HG03196 (cell line): ENCODE results near the gene COQ8B.
A peak's percentile ranks its signal among the peaks of the same experiment; 100 is the strongest.

Experiments used
- ATAC-seq: cut with Tn5 transposase; IDR thresholded peaks from one replicate; pipeline ENCODE4 v1.9.1; 2021; ENCODE audit not compliant: unreplicated experiment

The COQ8B gene

DNA sequence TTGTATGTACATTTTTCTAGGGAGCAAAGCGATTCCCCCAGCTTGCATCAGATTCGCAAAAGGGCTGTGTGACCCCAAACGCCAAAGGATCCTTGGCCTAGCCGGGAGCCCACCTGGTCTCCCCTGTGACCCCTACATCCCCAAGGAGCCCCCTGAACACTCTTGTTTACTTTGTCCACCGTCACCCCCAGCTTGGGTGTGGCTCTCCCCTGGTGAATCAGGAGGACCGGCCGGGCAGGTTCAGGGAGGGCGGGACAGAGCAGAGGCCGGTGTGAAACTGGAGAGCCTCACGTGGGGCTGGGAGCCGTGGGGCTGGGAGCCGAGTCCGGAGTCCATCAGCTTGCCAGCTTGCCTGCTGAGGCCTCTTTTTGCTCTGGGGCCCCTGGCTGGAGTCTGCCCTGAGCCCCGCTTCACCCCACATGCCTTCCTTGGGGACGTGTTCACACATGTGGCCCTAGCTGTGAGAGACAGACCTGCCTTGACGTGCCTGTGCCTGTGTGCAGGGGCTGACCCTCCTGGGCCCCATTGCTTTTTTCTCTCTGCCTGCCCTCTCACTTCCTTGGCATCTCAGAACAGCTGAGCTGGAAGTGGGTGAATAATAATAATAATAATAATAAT is 2.2 kb upstream of the COQ8B start:
- no peak for ATAC-seq

- ATAC-seq = no peak
These were observed 1.4 kb upstream of the COQ8B start for GRCh38 chr19:40717880-40718773.

DNA sequence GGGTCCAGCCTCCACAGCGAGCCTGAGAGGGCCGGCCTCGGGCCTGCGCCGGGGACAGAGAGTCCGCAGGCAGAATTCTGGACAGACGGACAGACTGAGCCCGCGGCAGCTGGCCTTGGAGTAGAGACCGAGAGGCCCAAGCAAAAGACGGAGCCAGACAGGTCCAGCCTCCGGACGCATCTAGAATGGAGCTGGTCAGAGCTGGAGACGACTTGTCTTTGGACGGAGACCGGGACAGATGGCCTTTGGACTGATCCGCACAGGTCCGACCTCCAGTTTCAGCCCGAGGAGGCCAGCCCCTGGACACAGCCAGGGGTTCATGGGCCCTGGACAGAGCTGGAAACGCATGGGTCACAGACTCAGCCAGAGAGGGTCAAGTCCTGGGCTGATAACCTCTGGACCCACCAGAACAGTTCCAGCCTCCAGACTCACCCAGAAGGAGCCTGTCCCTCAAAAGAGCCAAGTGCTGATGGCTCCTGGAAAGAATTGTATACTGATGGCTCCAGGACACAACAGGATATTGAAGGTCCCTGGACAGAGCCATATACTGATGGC is 716 bp upstream of the COQ8B start:
- no peak for ATAC-seq

DNA sequence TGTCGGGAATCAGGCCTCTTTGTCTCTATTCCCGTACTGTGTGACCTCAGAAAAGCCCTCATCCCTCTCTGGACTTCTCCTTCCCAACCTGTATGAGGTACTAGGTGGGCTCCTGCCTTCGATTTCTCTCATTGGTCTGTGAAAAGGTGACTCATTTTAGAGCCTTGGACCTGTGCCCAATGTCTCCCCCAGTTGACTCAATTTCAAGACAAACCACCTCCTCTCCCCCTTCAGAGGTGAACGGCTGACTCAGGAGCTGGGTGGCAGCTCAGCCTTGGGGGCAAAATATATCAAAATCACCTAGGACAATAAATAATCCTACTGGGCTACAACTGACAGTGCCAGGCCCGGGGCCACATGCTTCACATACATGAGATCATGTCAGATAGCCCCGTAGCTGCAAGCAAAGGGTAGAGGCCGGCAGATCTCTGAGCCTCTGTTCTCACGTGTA is 630 bp downstream of the COQ8B start:
- no peak for ATAC-seq

GRCh38 chr19:40714441-40715299 is 2.0 kb downstream of the COQ8B start:
- peak; percentile 51 for ATAC-seq

GRCh38 chr19:40713939-40714338 is 2.7 kb downstream of the COQ8B start:
- ATAC-seq = no peak

DNA sequence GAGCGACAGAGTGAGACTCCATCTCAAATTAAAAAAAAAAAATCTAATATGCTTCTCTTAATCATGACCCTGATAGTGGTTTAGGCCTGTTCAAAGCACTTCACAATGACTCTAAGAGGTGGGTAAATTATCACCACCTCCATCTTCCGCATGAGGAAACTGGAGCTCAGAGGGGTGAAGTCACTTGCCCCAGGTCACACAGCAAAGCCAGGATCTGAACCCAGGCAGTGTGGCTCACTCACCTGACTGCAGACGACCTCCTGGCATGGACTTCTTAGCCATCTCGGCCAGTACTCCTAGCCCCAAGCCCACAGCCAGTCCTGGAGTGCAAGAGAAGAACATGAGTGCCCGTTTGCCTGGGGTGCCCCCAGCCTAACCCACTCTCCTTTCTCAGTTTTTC is 6.9 kb downstream of the COQ8B start:
- no peak for ATAC-seq

DNA sequence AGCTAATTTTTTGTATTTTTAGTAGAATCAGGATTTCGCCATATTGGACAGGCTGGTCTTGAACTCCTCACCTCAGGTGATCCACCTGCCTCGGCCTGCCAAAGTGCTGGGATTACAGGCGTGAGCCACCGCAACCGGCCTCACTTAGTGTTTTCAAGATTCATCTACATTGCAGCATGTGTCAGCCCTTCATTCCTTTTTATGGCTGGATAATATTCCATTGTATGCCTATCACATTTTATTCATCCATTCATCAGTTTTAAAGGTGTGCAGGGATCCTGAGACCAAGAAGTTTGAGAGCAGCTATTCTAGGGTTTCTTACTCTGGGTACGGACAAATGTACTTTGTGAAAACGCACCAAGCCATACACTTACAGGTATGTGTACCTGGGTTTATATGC is 9.1 kb downstream of the COQ8B start:
- no peak for ATAC-seq

DNA sequence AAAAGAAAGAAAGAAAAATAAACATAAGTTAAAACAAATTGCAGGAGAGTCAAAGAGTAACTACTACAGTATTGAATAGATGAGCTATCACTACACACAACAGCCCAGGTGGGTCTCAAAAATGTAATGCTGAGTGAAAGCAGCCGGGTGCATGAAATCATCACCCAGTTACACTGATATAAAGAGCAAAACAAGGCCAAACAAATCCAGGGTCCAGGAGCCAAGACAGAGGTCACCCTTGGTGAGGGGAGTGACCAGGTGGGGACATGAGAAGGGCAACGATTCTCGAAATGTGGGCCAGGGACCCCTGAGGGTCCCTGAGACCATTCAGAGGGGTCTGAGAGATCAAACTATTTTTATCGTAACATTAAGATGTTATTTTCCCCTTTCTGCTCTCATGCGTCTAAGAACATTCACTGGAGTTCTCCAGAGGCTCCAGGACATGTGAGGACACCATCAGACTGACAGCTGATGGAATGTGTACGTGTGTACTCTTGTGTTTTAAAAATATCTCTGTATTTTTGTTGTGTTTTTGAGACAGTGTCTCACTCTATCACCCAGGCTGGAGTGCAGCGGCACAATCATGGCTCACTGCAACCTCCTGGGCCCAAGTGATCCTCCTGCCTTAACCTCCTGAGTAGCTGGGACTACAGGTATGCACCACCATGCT is 10.6 kb downstream of the COQ8B start:
- no peak for ATAC-seq

GRCh38 chr19:40705362-40705651 is 11.4 kb downstream of the COQ8B start:
- ATAC-seq = no peak

DNA sequence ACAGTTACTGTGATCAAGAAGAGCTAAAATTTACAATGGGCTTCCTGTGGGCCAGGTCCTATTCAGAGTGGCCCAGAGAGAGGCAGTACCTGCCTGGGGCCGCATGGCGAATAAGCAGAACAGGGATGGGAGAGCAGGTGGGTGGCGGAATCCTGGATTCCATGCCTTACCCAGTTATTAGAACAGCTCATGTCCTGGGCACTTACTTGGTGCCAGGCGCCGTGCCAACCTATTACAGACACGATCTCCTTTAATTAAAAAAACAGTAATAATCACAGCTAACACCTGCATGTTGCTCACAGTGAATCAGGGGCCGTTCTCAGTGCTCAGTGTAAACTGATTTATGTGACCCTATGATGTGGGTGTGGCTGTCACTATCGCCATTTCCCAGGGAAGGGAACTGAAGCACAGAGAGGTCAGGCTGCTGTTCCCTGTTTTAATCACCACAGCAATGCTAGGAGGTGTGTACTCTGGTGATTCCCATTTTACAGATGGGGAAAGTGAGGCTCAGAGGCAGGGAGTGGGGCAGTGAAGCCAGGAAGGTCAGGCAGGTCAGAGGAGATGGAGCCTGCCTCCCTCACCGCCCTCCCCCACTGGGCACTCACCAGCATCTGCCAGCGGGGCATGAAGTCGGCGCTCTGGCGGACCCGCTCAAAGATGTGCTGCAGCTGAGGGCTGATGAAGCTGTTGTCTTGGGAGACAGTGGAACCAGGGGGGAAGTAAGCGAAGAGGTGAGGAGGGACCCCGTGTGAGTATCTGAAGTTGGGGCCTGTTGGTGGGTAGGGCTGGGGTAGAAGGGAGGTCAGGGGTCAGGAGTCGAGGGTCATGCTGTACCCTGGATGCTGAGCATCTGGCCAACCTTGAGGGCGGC is 12.0 kb downstream of the COQ8B start:
- ATAC-seq = no peak

GRCh38 chr19:40703029-40703755 is 13.5 kb downstream of the COQ8B start:
- no peak for ATAC-seq

- no peak for ATAC-seq
These were observed 14.2 kb downstream of the COQ8B start for GRCh38 chr19:40702337-40703012.

GRCh38 chr19:40701758-40702157 is 14.9 kb downstream of the COQ8B start:
- no peak for ATAC-seq

DNA sequence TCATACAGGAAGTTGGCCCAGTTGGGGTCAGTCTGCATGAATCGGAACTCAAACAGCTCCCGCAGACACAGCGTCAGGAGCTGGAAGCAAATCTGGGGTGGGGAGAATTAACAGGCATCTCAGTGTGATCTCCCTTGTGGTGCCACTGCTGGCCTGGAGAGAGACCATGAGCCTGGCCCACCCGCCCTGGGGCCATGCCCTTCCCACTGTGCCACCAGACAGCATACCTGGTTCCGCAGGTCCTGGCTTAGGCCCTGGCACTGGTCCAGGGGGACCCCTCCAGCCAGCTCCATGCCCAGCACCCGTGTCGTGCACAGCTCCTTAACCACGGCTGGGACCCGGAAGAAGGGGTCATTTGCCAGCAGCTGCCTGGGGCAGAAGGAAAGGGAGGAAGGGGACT is 16.6 kb downstream of the COQ8B start:
- no peak for ATAC-seq

DNA sequence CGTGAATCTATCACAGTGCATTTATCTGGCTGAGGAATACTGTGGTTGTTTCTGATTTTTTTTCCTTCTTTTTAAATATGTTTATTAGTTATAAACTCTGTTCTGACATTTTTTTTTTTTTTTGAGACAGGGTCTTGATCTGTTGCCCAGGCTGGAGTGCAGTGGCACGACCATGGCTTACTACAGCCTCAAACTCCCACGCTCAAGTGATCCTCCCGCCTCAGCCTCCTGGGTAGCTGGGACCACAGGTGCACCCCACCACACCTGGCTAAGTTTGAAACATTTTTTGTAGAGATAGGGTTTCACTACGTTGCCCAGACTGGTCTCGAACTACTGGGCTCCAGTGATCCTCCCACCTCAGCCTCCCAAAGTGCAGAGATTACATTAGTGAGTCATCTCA is 19.7 kb downstream of the COQ8B start:
- no peak for ATAC-seq

GRCh38 chr19:40695881-40696280 is 20.8 kb downstream of the COQ8B start:
- no peak for ATAC-seq

DNA sequence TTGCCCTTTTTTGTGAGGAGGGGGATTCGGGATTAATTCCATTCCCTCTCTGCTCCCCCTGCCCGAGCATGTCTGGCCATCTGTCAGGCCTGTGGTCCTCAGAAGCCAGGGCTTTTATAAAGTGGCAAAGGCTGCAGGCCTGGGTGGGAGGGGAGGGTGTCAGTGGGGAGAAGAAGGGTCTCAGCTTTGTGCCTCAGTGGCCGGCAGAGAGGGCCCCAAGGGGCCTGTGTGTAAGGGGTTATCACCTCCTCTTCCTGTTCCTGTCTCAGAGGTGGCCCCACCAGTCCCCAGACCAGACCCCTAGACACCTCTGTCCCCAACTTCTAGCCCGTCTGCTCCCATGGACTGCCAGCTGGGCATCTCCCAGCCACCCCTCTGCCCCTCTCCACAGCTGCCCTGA is 22.8 kb downstream of the COQ8B start:
- no peak for ATAC-seq
